Vagina (tissue), 2 donors: ENCODE data around the gene FAM53A.

ENCODE experiments used
- CTCF ChIP-seq, 3 experiments: fragments of 450-650 bp in 2 of 3; fragments of 200-600 bp in 1 of 3; sonication (generic) in 1 of 3; IDR thresholded peaks; one replicate each; pipeline ENCODE4 v1.5.1; 2017 to 2019; ENCODE audit warnings: antibody characterized with exemption in 3 of 3, mild to moderate bottlenecking in 2 of 3, moderate library complexity in 2 of 3
- POLR2A ChIP-seq, 2 donors: fragments of 450-650 bp; IDR thresholded peaks; one replicate each; pipeline ENCODE4 v1.6.1; 2017; ENCODE audit warnings: antibody characterized with exemption in 2 of 2, mild to moderate bottlenecking in 2 of 2, moderate library complexity in 2 of 2
- POLR2AphosphoS5 ChIP-seq, 2 donors: sonication (generic); formaldehyde crosslinking; IDR thresholded peaks; one replicate each; pipeline ENCODE4 v1.9.0; 2017; ENCODE audit warnings: antibody characterized with exemption in 2 of 2, mild to moderate bottlenecking in 2 of 2, low read depth in 1 of 2; ENCODE audit not compliant: insufficient read depth in 1 of 2

- TF ChIP-seq CTCF (IDR thresholded peaks at IDR 0.05): no peak
- no peak for TF ChIP-seq POLR2AphosphoS5 (IDR thresholded peaks at IDR 0.05; ENCODE audit: insufficient read depth in 1 of 2, low read depth in 1 of 2)
- no peak for TF ChIP-seq POLR2A (IDR thresholded peaks at IDR 0.05)
These were observed 79.9 kb downstream of the FAM53A start for GRCh38 chr4:1604181-1604705.
